IMR-90 (cell line): Measurements from ENCODE around the gene VAV1. TPM values are rescaled to one million over a fixed set of nuclear protein-coding genes. Genes with fewer than 3 reads are reported as not detected.

Experiments
- ATAC-seq: fragments of 200-7000 bp; cut with Tn5 transposase; 2 replicates; pipeline ENCODE4 v1.9.1; 2020; ENCODE audit warnings: low read depth, mild to moderate bottlenecking, moderate library complexity
- BruUV-seq: library from RNA; stranded (reverse); fragments of 400-500 nt; replicated peaks from 2 replicates; lab custom pipeline; 2021; lab: Mats Ljungman, UMichigan
- CTCF ChIA-PET: fragments of 300-600 bp; formaldehyde crosslinking; extraction: SDS; loops from one replicate; lab custom pipeline; 2021; ENCODE audit warnings: antibody characterized with exemption; lab: Yijun Ruan, JAX
- POLR2A ChIA-PET: fragments of 300-600 bp; sonication (Branson Sonifier 250); formaldehyde crosslinking; loops from one replicate; lab custom pipeline; 2022; ENCODE audit warnings: antibody characterized with exemption; ENCODE audit not compliant: unreplicated experiment; lab: Charles Lee
- DNase-seq: peaks from one replicate; pipeline ENCODE4 v3.0.0; 2013
- H2AFZ ChIP-seq: replicated peaks from 2 replicates; pipeline ENCODE3; 2013; ENCODE audit warnings: low read length, mild to moderate bottlenecking; ENCODE audit not compliant: poor library complexity
- H2AK5ac ChIP-seq: 2 replicates; pipeline ENCODE4 v1.6.1; 2013; ENCODE audit warnings: low read depth, low read length, inconsistent platforms
- H2AK9ac ChIP-seq: replicated peaks from 2 replicates; pipeline ENCODE3; 2013; ENCODE audit warnings: mild to moderate bottlenecking, low read depth, low read length, moderate library complexity; ENCODE audit not compliant: poor library complexity
- H2BK120ac ChIP-seq: 2 replicates; pipeline ENCODE4 v1.6.1; 2013; ENCODE audit warnings: low read depth, low read length, inconsistent platforms
- H2BK15ac ChIP-seq: 3 replicates; pipeline ENCODE4 v1.6.1; 2013; ENCODE audit warnings: low read depth, low read length, inconsistent platforms
- H2BK20ac ChIP-seq: 2 replicates; pipeline ENCODE4 v1.6.1; 2013; ENCODE audit warnings: low read depth, mild to moderate bottlenecking, inconsistent platforms, low read length, moderate library complexity
- H2BK5ac ChIP-seq: 2 replicates; pipeline ENCODE4 v1.6.1; 2013; ENCODE audit warnings: mild to moderate bottlenecking, low read depth, low read length, inconsistent platforms; ENCODE audit not compliant: poor library complexity, severe bottlenecking
- H3K14ac ChIP-seq: replicated peaks from 2 replicates; pipeline ENCODE4 v1.6.1; 2013; ENCODE audit warnings: low read depth, low read length, inconsistent platforms
- H3K18ac ChIP-seq: 2 replicates; pipeline ENCODE4 v1.6.1; 2013; ENCODE audit warnings: low read depth, low read length, control low read depth
- H3K23ac ChIP-seq: 2 replicates; pipeline ENCODE4 v1.6.1; 2013; ENCODE audit warnings: low read depth, low read length, inconsistent platforms
- H3K27ac ChIP-seq: 2 replicates; pipeline ENCODE4 v1.5.1; 2013; ENCODE audit warnings: mild to moderate bottlenecking, control low read depth, low read length; ENCODE audit not compliant: insufficient read depth
- H3K27me3 ChIP-seq: 2 replicates; pipeline ENCODE4 v1.6.1; 2013; ENCODE audit warnings: low read length; ENCODE audit not compliant: control insufficient read depth, insufficient read depth
- H3K36me3 ChIP-seq: 2 replicates; pipeline ENCODE4 v1.6.1; 2013; ENCODE audit warnings: low read length, mixed read lengths; ENCODE audit not compliant: control insufficient read depth, insufficient read depth
- H3K4ac ChIP-seq: 2 replicates; pipeline ENCODE4 v1.6.1; 2013; ENCODE audit warnings: low read depth, low read length, inconsistent platforms
- H3K4me1 ChIP-seq: 2 replicates; pipeline ENCODE4 v1.6.1; 2013; ENCODE audit warnings: low read length, mixed read lengths; ENCODE audit not compliant: control insufficient read depth, insufficient read depth
- H3K4me2 ChIP-seq: 2 replicates; pipeline ENCODE4 v1.6.1; 2013; ENCODE audit warnings: low read depth, mild to moderate bottlenecking, control low read depth, low read length, moderate library complexity
- H3K4me3 ChIP-seq: 2 replicates; pipeline ENCODE4 v1.5.1; 2013; ENCODE audit warnings: low read depth, mild to moderate bottlenecking, control low read depth, low read length, moderate library complexity; ENCODE audit not compliant: insufficient read depth
- H3K56ac ChIP-seq: 2 replicates; pipeline ENCODE4 v1.6.1; 2013; ENCODE audit warnings: low read length, inconsistent platforms; ENCODE audit not compliant: insufficient read depth; ENCODE audit errors: extremely low read depth
- H3K79me1 ChIP-seq, 2 experiments: 2 replicates each; pipeline ENCODE4 v1.6.1; 2013; ENCODE audit warnings: low read length in 2 of 2, inconsistent platforms in 1 of 2, low read depth in 1 of 2
- H3K9ac ChIP-seq: 2 replicates; pipeline ENCODE4 v1.6.1; 2013; ENCODE audit warnings: low read depth, low read length, control low read depth
- H3K9me1 ChIP-seq: 2 replicates; pipeline ENCODE4 v1.6.1; 2013; ENCODE audit warnings: low read length, inconsistent platforms; ENCODE audit not compliant: insufficient read depth
- H3K9me3 ChIP-seq: 2 replicates; pipeline ENCODE4 v1.6.1; 2013; ENCODE audit warnings: low read length; ENCODE audit not compliant: control insufficient read depth, insufficient read depth
- H4K20me1 ChIP-seq: 2 replicates; pipeline ENCODE4 v1.6.1; 2013; ENCODE audit warnings: low read length, inconsistent platforms; ENCODE audit not compliant: insufficient read depth
- H4K5ac ChIP-seq: 2 replicates; pipeline ENCODE4 v1.6.1; 2013; ENCODE audit warnings: mild to moderate bottlenecking, low read depth, low read length, control low read depth
- H4K8ac ChIP-seq, 2 experiments: 2 replicates each; pipeline ENCODE4 v1.6.1; 2013; ENCODE audit warnings: low read depth in 2 of 2, low read length in 2 of 2, control low read depth in 1 of 2, inconsistent platforms in 1 of 2
- H4K91ac ChIP-seq: 2 replicates; pipeline ENCODE4 v1.6.1; 2013; ENCODE audit warnings: low read depth, low read length, inconsistent platforms; ENCODE audit not compliant: insufficient read depth
- BHLHE40 ChIP-seq: fragments of 150-350 bp; IDR thresholded peaks from 2 replicates; pipeline ENCODE4 v1.6.1; 2016; ENCODE audit warnings: mild to moderate bottlenecking, low read depth, low read length
- CEBPB ChIP-seq: IDR thresholded peaks from 2 replicates; pipeline ENCODE4 v1.6.1; 2012; ENCODE audit warnings: low read depth, low read length, improper control_type of control experiment
- CHD1 ChIP-seq: IDR thresholded peaks from 2 replicates; pipeline ENCODE4 v1.6.1; 2012; ENCODE audit warnings: low read depth, low read length, improper control_type of control experiment
- CTCF ChIP-seq: conservative IDR thresholded peaks from 2 replicates; pipeline ENCODE4 v1.5.1; 2012; ENCODE audit warnings: mild to moderate bottlenecking, low read depth, low read length, improper control_type of control experiment
- ELK1 ChIP-seq: fragments of 150-350 bp; IDR thresholded peaks from 2 replicates; pipeline ENCODE4 v1.6.1; 2016; ENCODE audit warnings: low read depth, mild to moderate bottlenecking, low read length, moderate library complexity, borderline replicate concordance
- FOS ChIP-seq: fragments of 150-350 bp; IDR thresholded peaks from 2 replicates; pipeline ENCODE4 v1.6.1; 2016; ENCODE audit warnings: low read depth, low read length
- MAFK ChIP-seq: IDR thresholded peaks from 2 replicates; pipeline ENCODE4 v1.6.1; 2012; ENCODE audit warnings: low read depth, low read length, improper control_type of control experiment
- MAZ ChIP-seq: IDR thresholded peaks from 2 replicates; pipeline ENCODE4 v1.6.1; 2012; ENCODE audit warnings: low read depth, mild to moderate bottlenecking, low read length, improper control_type of control experiment, moderate library complexity, borderline replicate concordance
- MXI1 ChIP-seq: IDR thresholded peaks from 2 replicates; pipeline ENCODE4 v1.6.1; 2012; ENCODE audit warnings: low read depth, mild to moderate bottlenecking, low read length, moderate library complexity, borderline replicate concordance
- NFE2L2 ChIP-seq: fragments of 150-350 bp; IDR thresholded peaks from 2 replicates; pipeline ENCODE4 v1.6.1; 2016; ENCODE audit warnings: low read depth, mild to moderate bottlenecking, low read length
- POLR2A ChIP-seq: IDR thresholded peaks from 2 replicates; pipeline ENCODE4 v1.6.1; 2012; ENCODE audit warnings: mild to moderate bottlenecking, low read depth, low read length
- RAD21 ChIP-seq: IDR thresholded peaks from 2 replicates; pipeline ENCODE4 v1.6.1; 2012; ENCODE audit warnings: low read length, improper control_type of control experiment
- RCOR1 ChIP-seq: IDR thresholded peaks from 2 replicates; pipeline ENCODE4 v1.6.1; 2012; ENCODE audit warnings: mild to moderate bottlenecking, low read length, improper control_type of control experiment; ENCODE audit not compliant: insufficient replicate concordance
- RFX5 ChIP-seq: IDR thresholded peaks from 2 replicates; pipeline ENCODE4 v1.8.0; 2012; ENCODE audit warnings: low read depth, mild to moderate bottlenecking, low read length, moderate library complexity
- SMC3 ChIP-seq: fragments of 150-350 bp; IDR thresholded peaks from 2 replicates; pipeline ENCODE4 v1.6.1; 2016; ENCODE audit warnings: low read depth, mild to moderate bottlenecking, antibody characterized with exemption, low read length, moderate library complexity
- USF2 ChIP-seq: fragments of 150-350 bp; IDR thresholded peaks from 2 replicates; pipeline ENCODE4 v1.6.1; 2017; ENCODE audit warnings: mild to moderate bottlenecking, antibody characterized with exemption, low read length, low read depth
- WGBS, 2 experiments: methylation state at CpG; one replicate each; pipeline versions ENCODE4 v1.1.5 to v1.1.7; 2013; ENCODE audit warnings: missing lambda C conversion rate in 2 of 2; ENCODE audit not compliant: insufficient read length in 1 of 2; ENCODE audit errors: extremely low coverage in 2 of 2; 5-methylcytosine and 5-hydroxymethylcytosine counted together
- dilution Hi-C: fragments of 300-500 bp; cut with HindIII; formaldehyde crosslinking; loops from one replicate; pipeline ENCODE4 v1.14.3; 2018; ENCODE audit warnings: low sequenced_read_pairs; ENCODE audit not compliant: unreplicated experiment
- in situ Hi-C: fragments of 300-500 bp; cut with MboI; formaldehyde crosslinking; loops from 3 replicates; pipeline ENCODE4 v1.14.3; 2019; ENCODE audit warnings: low sequenced_read_pairs, inconsistent platforms, mixed read lengths
- intact Hi-C: fragments of 100-400 bp; cut with micrococcal nuclease; formaldehyde crosslinking; loops from 2 replicates; pipeline ENCODE4 v1.10.0; 2022
- polyA plus RNA-seq, 3 experiments: library from polyadenylated mRNA; depleted of rRNA; stranded (reverse); fragments of >200 nt; gene quantifications; 2 replicates each; pipeline ENCODE4 v1.2.3, GENCODE V29; 2012; ENCODE audit warnings: low replicate concordance in 1 of 3
- total RNA-seq: library from RNA; depleted of rRNA; stranded (reverse); fragments of >200 nt; gene quantifications from 2 replicates; pipeline ENCODE4 v1.2.3, GENCODE V29; 2012

VAV1 gene
- total and polyA plus RNA-seq, 2 of the 4 experiments (the other 2 are of a cell fraction), result not detected

GRCh38 chr19:6787393-6787792 is 14.9 kb downstream of the VAV1 start:
- H3K27ac ChIP-seq, result no peak overlapping the region
- H2BK5ac ChIP-seq, result no peak overlapping the region
- no peaks in the 10 kb centered on the region for H3K4me1 ChIP-seq
- no peak for ATAC-seq
- no TSS peak for BruUV-seq
- no peak for DNase-seq
- H2BK15ac ChIP-seq, result no peak overlapping the region
- POLR2A ChIA-PET, result no interaction called here
- H4K8ac ChIP-seq, result no peak overlapping the region
- CTCF ChIA-PET, result no interaction called here
- WGBS, 2 experiments, result no CpG with 5 or more reads among the region's 4 CpGs
- H3K14ac ChIP-seq, result no peak overlapping the region
- no peak overlapping the region for H4K5ac ChIP-seq
- no peak overlapping the region for H3K56ac ChIP-seq
- no peak overlapping the region for H3K9ac ChIP-seq
- H3K9me1 ChIP-seq, result no peaks in the 10 kb centered on the region
- H3K4me3 ChIP-seq, result no peak overlapping the region
- H2AK9ac ChIP-seq, result no peak overlapping the region
- no peak overlapping the region for H2AFZ ChIP-seq
- in situ Hi-C loops, result no loop called here
- H4K91ac ChIP-seq, result no peak overlapping the region
- dilution Hi-C loops, result no loop called here
- H3K4me2 ChIP-seq, result no peak overlapping the region
- H3K9me3 ChIP-seq, result peaks cover 7% of the 10 kb centered on the region; the same call in 1 of the 2 replicates
- H2AK5ac ChIP-seq, result no peak overlapping the region
- no peak overlapping the region for H3K18ac ChIP-seq
- H3K27me3 ChIP-seq, result no peaks in the 10 kb centered on the region
- H3K36me3 ChIP-seq, result no peaks in the 10 kb centered on the region
- H2BK120ac ChIP-seq, result no peak overlapping the region
- H2BK20ac ChIP-seq, result no peak overlapping the region
- intact Hi-C loops, result no loop called here
- H3K79me1 ChIP-seq, result no peaks in the 10 kb centered on the region
- no peak overlapping the region for H3K4ac ChIP-seq
- TF ChIP-seq RCOR1 (no peak), NFE2L2 (no peak), POLR2A (no peak), BHLHE40 (no peak), SMC3 (no peak), MXI1 (no peak), CTCF (no peak), RFX5 (no peak), ELK1 (no peak), MAZ (no peak), USF2 (no peak), CEBPB (no peak), FOS (no peak), MAFK (no peak), RAD21 (no peak), CHD1 (no peak)
- no peak overlapping the region for H3K23ac ChIP-seq
- no peaks in the 10 kb centered on the region for H4K20me1 ChIP-seq
